HepG2 (cell line): ENCODE data around the gene NYAP1. TPM values are rescaled to one million over a fixed set of nuclear protein-coding genes. Genes with fewer than 3 reads are reported as not detected.

Source experiments
- ATAC-seq: fragments of 200-7000 bp; cut with Tn5 transposase; 3 replicates; pipeline ENCODE4 v1.9.1; 2020; ENCODE audit warnings: mild to moderate bottlenecking, moderate library complexity
- BruUV-seq: library from RNA; stranded (reverse); fragments of 400-500 nt; replicated peaks from 2 replicates; lab custom pipeline; 2021; lab: Mats Ljungman, UMichigan
- CTCF ChIA-PET: fragments of 300-600 bp; formaldehyde crosslinking; extraction: SDS; loops from one replicate; lab custom pipeline; 2021; ENCODE audit warnings: low total read pairs, inconsistent platforms, low intra/inter-chr PET ratio; lab: Yijun Ruan, JAX
- POLR2A ChIA-PET: fragments of 350-600 bp; sonication (Branson Sonifier 250); formaldehyde crosslinking; loops from one replicate; lab custom pipeline; 2020; ENCODE audit warnings: antibody characterized with exemption, inconsistent platforms; lab: Yijun Ruan, JAX
- DNase-seq: peaks from one replicate; pipeline ENCODE4 v3.0.0-alpha.2; 2015; ENCODE audit warnings: low spot score
- FAIRE-seq: peaks from 3 replicates; lab custom pipeline; 2011; peaks lifted over from hg19 to GRCh38; lab: Jason Lieb, UNC
- H2AFZ ChIP-seq: one replicate; pipeline ENCODE4 v1.6.1; 2011; ENCODE audit warnings: low read length, inconsistent platforms
- H3K27ac ChIP-seq: fragments of 300-600 bp; 3 replicates; pipeline ENCODE4 v1.8.0; 2011; ENCODE audit warnings: mixed run types, mild to moderate bottlenecking, mixed read lengths, low read length, inconsistent platforms; ENCODE audit not compliant: insufficient read depth; ENCODE audit errors: extremely low read length
- H3K27me3 ChIP-seq, 2 experiments: fragments of 200-600 bp in 1 of 2; 2 replicates in 1 of 2; 3 replicates in 1 of 2; pipeline versions ENCODE4 v1.6.0 to v1.8.0; 2011; ENCODE audit warnings: low read length in 2 of 2, mild to moderate bottlenecking in 2 of 2, moderate library complexity in 2 of 2, inconsistent platforms in 1 of 2; ENCODE audit not compliant: insufficient read depth in 2 of 2, control insufficient read depth in 1 of 2
- H3K36me3 ChIP-seq, 2 experiments: fragments of 200-600 bp in 1 of 2; replicated peaks in 1 of 2; 2 replicates in 1 of 2; 3 replicates in 1 of 2; pipeline versions ENCODE4 v1.5.1 to v1.8.0; 2011; ENCODE audit warnings: low read length in 2 of 2, inconsistent platforms in 1 of 2; ENCODE audit not compliant: insufficient read depth in 2 of 2, control insufficient read depth in 1 of 2
- H3K4me1 ChIP-seq: 2 replicates; pipeline ENCODE4 v1.5.1; 2012; ENCODE audit warnings: low read length, inconsistent platforms; ENCODE audit not compliant: insufficient read depth
- H3K4me2 ChIP-seq: 2 replicates; pipeline ENCODE4 v1.6.0; 2011; ENCODE audit warnings: low read depth, low read length, inconsistent platforms
- H3K4me3 ChIP-seq, 3 experiments: fragments of 200-600 bp in 1 of 3; sonication (generic), shearing (Covaris generic) in 1 of 3; replicated peaks in 1 of 3; 2 replicates each; pipeline ENCODE4 v1.5.1; 2011 to 2016; ENCODE audit warnings: low read length in 3 of 3, inconsistent platforms in 2 of 3, low read depth in 2 of 3, mild to moderate bottlenecking in 2 of 3, control low read depth in 1 of 3, mixed read lengths in 1 of 3; ENCODE audit not compliant: insufficient read depth in 1 of 3
- H3K79me2 ChIP-seq: one replicate; pipeline ENCODE4 v1.6.1; 2011; ENCODE audit warnings: low read length, inconsistent platforms; ENCODE audit not compliant: insufficient read depth
- H3K9ac ChIP-seq: 2 replicates; pipeline ENCODE4 v1.6.0; 2011; ENCODE audit warnings: mild to moderate bottlenecking, low read depth, low read length, inconsistent platforms; ENCODE audit not compliant: insufficient read depth
- H3K9me3 ChIP-seq: 2 replicates; pipeline ENCODE4 v1.5.1; 2012; ENCODE audit warnings: mild to moderate bottlenecking, low read length
- H4K20me1 ChIP-seq: 2 replicates; pipeline ENCODE4 v1.6.0; 2011; ENCODE audit warnings: inconsistent platforms, mild to moderate bottlenecking, low read length, moderate library complexity; ENCODE audit not compliant: insufficient read depth
- MIER2 ChIP-seq: IDR thresholded peaks from 2 replicates; pipeline ENCODE4 v1.6.1; 2016; ENCODE audit warnings: missing biosample characterization, missing genetic modification reagents
- NFE2 ChIP-seq: sonication (generic); formaldehyde crosslinking; IDR thresholded peaks from 2 replicates; pipeline ENCODE4 v1.4.0; 2020; ENCODE audit warnings: missing genetic modification reagents
- SYNCRIP ChIP-seq: fragments of 200-400 bp; formaldehyde crosslinking; IDR thresholded peaks from 2 replicates; pipeline ENCODE4 v1.6.1; 2018; ENCODE audit warnings: mild to moderate bottlenecking, low read depth, low read length; ENCODE audit not compliant: insufficient read depth
- ZNF383 ChIP-seq: sonication (generic); formaldehyde crosslinking; IDR thresholded peaks from 2 replicates; pipeline ENCODE4 v1.4.0; 2020; ENCODE audit warnings: missing genetic modification reagents, mild to moderate bottlenecking, borderline replicate concordance
- ZNF570 ChIP-seq: sonication (generic); formaldehyde crosslinking; IDR thresholded peaks from 2 replicates; pipeline ENCODE4 v1.4.0; 2020; ENCODE audit warnings: mild to moderate bottlenecking, missing genetic modification reagents, borderline replicate concordance
- ZNF577 ChIP-seq: sonication (generic); formaldehyde crosslinking; IDR thresholded peaks from 2 replicates; pipeline ENCODE4 v1.4.0; 2020; ENCODE audit warnings: mild to moderate bottlenecking, low read depth, missing genetic modification reagents, borderline replicate concordance
- WGBS: methylation state at CpG from one replicate; pipeline ENCODE4 v1.1.6; 2017; ENCODE audit warnings: low lambda C conversion rate; 5-methylcytosine and 5-hydroxymethylcytosine counted together
- in situ Hi-C: cut with HindIII; loops from 2 replicates; pipeline ENCODE4 v1.10.0; 2017; ENCODE audit warnings: low pct_unique_long_range_greater_than_20kb; ENCODE audit not compliant: extremely low pct_ligation_motif_present
- intact Hi-C: fragments of 100-400 bp; cut with micrococcal nuclease; formaldehyde crosslinking; loops from one replicate; pipeline ENCODE4 v1.10.0; 2022; ENCODE audit not compliant: unreplicated experiment
- polyA plus RNA-seq, 8 experiments: library from polyadenylated mRNA; depleted of rRNA in 3 of 8; stranded (reverse) in 7 of 8; unstranded in 1 of 8; fragments of >200 nt; fragmentation: Illumina TruSeq in 4 of 8; extraction: Trizol in 4 of 8; gene quantifications; 2 replicates each; pipeline versions ENCODE4 v1.2.1 to v1.2.3, GENCODE V29; 2011 to 2016; ENCODE audit warnings: low read depth in 4 of 8, missing spikeins in 1 of 8, mixed read lengths in 1 of 8; ENCODE audit not compliant: insufficient read depth in 1 of 8
- total RNA-seq, 5 experiments: library from RNA; depleted of rRNA; stranded (reverse); fragments of >200 nt; fragmentation: Illumina TruSeq; extraction: Trizol; gene quantifications; 2 replicates each; pipeline ENCODE4 v1.2.3, GENCODE V29; 2016; ENCODE audit warnings: low read depth in 1 of 5
- TF ChIP-seq, protein P1 (sequence below): sonication (generic); formaldehyde crosslinking; IDR thresholded peaks from 2 replicates; pipeline ENCODE4 v1.8.1; 2022; ENCODE audit warnings: low read depth, mild to moderate bottlenecking, missing genetic modification reagents
- TF ChIP-seq, protein P2 (sequence below): sonication (generic); formaldehyde crosslinking; IDR thresholded peaks from 2 replicates; pipeline ENCODE4 v1.5.0; 2020; ENCODE audit warnings: mild to moderate bottlenecking, missing genetic modification reagents, borderline replicate concordance
- TF ChIP-seq, protein P3 (sequence below): sonication (generic); formaldehyde crosslinking; IDR thresholded peaks from 2 replicates; pipeline ENCODE4 v1.5.0; 2020; ENCODE audit warnings: mild to moderate bottlenecking, missing genetic modification reagents

NYAP1 gene
- total and polyA plus RNA-seq, 2 of the 13 experiments (the other 11 are each of a cell fraction or from before 2014, with no cell fraction given): 0.15 to 0.46 TPM

DNA sequence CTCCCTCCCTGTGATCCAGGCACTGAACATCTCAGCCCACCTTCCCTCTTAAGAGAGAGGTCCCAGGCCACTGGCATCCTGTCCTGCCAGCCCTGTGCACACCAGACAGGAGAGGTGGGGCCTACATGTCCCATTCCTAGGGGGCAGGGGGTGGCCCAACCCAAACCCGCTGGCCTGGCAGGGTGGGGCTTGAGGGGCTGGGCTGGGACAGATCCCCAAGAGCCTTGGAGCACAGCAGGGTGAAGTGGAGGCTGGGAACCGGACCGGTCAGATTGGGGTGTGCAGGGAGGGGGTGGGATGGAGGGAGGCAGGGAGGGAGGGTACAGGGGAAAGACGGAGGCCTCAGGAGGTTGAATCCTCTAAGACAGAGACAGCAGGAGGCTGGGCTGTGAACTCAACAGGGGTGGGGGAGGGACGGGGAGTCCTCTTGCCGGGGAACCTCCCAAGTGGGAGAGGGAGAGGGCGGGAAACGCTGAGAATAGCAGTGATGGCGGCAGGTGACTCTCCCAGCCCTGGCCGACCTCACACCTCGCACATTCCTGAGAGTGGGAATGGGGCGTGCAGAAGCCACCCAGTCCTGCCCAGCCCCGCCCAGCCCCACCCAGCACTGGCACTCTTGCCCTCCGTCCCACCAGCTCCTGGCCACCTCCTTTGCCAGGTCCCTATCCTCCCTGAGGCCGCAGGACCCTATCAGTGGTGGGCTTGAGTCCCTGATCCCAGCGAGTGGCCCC lies 11.4 kb upstream of the NYAP1 start:
- in situ Hi-C loops: no loop called here
- H3K4me2 ChIP-seq: no peak overlapping the region
- no peaks in the 10 kb centered on the region for H3K27me3 ChIP-seq
- FAIRE-seq: no peak
- no TSS peak for BruUV-seq
- no peak overlapping the region for H3K4me3 ChIP-seq
- WGBS: 93% methylated on average over 13 of the region's 16 CpGs
- H4K20me1 ChIP-seq: no peaks in the 10 kb centered on the region
- ChIA-PET POLR2A (no interaction called here), CTCF (no interaction called here)
- no peak for DNase-seq
- H3K9me3 ChIP-seq: no peaks in the 10 kb centered on the region
- peaks cover 4 to 8% of the 10 kb centered on the region in 2 experiments; a peak in 4 of 5 replicates for H3K36me3 ChIP-seq
- no peak overlapping the region for H3K9ac ChIP-seq
- H3K27ac ChIP-seq: no peak overlapping the region
- H3K79me2 ChIP-seq: no peaks in the 10 kb centered on the region
- intact Hi-C loops: no loop called here
- H2AFZ ChIP-seq: no peak overlapping the region
- H3K4me1 ChIP-seq: peaks cover 21% of the 10 kb centered on the region
- no peak for ATAC-seq
- TF ChIP-seq SYNCRIP (no peak), ZNF577 (no peak), MIER2 (CRISPR knock-in tag) (no peak), ZNF383 (no peak), ZNF570 (no peak), NFE2 (CRISPR knock-in tag) (no peak)
- TF ChIP-seq, protein P1, sequence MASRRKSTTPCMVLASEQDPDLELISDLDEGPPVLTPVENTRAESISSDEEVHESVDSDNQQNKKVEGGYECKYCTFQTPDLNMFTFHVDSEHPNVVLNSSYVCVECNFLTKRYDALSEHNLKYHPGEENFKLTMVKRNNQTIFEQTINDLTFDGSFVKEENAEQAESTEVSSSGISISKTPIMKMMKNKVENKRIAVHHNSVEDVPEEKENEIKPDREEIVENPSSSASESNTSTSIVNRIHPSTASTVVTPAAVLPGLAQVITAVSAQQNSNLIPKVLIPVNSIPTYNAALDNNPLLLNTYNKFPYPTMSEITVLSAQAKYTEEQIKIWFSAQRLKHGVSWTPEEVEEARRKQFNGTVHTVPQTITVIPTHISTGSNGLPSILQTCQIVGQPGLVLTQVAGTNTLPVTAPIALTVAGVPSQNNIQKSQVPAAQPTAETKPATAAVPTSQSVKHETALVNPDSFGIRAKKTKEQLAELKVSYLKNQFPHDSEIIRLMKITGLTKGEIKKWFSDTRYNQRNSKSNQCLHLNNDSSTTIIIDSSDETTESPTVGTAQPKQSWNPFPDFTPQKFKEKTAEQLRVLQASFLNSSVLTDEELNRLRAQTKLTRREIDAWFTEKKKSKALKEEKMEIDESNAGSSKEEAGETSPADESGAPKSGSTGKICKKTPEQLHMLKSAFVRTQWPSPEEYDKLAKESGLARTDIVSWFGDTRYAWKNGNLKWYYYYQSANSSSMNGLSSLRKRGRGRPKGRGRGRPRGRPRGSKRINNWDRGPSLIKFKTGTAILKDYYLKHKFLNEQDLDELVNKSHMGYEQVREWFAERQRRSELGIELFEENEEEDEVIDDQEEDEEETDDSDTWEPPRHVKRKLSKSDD (CRISPR knock-in tag): no peak
- TF ChIP-seq, protein P2, sequence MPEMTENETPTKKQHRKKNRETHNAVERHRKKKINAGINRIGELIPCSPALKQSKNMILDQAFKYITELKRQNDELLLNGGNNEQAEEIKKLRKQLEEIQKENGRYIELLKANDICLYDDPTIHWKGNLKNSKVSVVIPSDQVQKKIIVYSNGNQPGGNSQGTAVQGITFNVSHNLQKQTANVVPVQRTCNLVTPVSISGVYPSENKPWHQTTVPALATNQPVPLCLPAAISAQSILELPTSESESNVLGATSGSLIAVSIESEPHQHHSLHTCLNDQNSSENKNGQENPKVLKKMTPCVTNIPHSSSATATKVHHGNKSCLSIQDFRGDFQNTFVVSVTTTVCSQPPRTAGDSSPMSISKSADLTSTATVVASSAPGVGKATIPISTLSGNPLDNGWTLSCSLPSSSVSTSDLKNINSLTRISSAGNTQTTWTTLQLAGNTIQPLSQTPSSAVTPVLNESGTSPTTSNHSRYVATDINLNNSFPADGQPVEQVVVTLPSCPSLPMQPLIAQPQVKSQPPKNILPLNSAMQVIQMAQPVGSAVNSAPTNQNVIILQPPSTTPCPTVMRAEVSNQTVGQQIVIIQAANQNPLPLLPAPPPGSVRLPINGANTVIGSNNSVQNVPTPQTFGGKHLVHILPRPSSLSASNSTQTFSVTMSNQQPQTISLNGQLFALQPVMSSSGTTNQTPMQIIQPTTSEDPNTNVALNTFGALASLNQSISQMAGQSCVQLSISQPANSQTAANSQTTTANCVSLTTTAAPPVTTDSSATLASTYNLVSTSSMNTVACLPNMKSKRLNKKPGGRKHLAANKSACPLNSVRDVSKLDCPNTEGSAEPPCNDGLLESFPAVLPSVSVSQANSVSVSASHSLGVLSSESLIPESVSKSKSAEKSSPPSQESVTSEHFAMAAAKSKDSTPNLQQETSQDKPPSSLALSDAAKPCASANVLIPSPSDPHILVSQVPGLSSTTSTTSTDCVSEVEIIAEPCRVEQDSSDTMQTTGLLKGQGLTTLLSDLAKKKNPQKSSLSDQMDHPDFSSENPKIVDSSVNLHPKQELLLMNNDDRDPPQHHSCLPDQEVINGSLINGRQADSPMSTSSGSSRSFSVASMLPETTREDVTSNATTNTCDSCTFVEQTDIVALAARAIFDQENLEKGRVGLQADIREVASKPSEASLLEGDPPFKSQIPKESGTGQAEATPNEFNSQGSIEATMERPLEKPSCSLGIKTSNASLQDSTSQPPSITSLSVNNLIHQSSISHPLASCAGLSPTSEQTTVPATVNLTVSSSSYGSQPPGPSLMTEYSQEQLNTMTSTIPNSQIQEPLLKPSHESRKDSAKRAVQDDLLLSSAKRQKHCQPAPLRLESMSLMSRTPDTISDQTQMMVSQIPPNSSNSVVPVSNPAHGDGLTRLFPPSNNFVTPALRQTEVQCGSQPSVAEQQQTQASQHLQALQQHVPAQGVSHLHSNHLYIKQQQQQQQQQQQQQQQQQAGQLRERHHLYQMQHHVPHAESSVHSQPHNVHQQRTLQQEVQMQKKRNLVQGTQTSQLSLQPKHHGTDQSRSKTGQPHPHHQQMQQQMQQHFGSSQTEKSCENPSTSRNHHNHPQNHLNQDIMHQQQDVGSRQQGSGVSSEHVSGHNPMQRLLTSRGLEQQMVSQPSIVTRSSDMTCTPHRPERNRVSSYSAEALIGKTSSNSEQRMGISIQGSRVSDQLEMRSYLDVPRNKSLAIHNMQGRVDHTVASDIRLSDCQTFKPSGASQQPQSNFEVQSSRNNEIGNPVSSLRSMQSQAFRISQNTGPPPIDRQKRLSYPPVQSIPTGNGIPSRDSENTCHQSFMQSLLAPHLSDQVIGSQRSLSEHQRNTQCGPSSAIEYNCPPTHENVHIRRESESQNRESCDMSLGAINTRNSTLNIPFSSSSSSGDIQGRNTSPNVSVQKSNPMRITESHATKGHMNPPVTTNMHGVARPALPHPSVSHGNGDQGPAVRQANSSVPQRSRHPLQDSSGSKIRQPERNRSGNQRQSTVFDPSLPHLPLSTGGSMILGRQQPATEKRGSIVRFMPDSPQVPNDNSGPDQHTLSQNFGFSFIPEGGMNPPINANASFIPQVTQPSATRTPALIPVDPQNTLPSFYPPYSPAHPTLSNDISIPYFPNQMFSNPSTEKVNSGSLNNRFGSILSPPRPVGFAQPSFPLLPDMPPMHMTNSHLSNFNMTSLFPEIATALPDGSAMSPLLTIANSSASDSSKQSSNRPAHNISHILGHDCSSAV (CRISPR knock-in tag): no peak
- TF ChIP-seq, protein P3, sequence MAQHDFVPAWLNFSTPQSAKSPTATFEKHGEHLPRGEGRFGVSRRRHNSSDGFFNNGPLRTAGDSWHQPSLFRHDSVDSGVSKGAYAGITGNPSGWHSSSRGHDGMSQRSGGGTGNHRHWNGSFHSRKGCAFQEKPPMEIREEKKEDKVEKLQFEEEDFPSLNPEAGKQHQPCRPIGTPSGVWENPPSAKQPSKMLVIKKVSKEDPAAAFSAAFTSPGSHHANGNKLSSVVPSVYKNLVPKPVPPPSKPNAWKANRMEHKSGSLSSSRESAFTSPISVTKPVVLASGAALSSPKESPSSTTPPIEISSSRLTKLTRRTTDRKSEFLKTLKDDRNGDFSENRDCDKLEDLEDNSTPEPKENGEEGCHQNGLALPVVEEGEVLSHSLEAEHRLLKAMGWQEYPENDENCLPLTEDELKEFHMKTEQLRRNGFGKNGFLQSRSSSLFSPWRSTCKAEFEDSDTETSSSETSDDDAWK (CRISPR knock-in tag): no peak
